GM18498 (cell line): Measurements from ENCODE around the gene TSHZ3.

ENCODE experiments used
- ATAC-seq: cut with Tn5 transposase; IDR thresholded peaks from one replicate; pipeline ENCODE4 v1.9.1; 2021; ENCODE audit warnings: mild to moderate bottlenecking, moderate library complexity; ENCODE audit not compliant: unreplicated experiment

TSHZ3 gene

GRCh38 chr19:31269425-31270127, 79.7 kb downstream of the TSHZ3 start:
- ATAC-seq: no peak

DNA sequence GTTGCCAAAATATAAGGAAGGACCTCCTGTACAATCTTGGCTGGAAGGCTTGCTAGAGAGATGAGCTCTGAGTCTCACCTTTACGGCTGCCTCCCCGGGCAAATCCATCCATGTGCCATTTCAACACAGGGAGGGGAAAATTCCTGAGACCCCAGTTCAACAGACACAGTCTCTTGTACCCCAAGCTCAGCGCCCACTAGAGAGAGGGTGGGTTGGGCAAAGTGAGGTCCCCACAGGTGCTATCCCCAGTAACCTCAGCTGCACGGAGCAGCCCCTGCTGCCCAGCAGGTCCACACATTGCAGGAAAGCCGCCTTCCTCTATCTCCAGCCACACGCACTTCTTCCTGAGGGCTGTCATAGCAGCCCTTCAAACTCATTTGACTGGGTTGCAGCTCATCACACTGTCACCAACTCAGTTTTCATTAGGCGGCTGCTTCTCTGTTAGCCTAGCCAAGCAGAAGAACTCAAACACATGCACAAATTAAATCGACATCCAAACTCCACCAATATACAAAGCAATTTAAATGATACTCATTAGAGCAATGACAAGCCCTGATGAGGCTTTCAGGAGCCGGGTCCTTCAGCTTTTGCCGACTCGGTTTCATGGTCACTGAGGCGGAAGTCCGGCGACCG, 80.4 kb downstream of the TSHZ3 start:
- ATAC-seq: no peak

- no peak for ATAC-seq
These were observed 82.5 kb downstream of the TSHZ3 start for GRCh38 chr19:31266731-31267130.

DNA sequence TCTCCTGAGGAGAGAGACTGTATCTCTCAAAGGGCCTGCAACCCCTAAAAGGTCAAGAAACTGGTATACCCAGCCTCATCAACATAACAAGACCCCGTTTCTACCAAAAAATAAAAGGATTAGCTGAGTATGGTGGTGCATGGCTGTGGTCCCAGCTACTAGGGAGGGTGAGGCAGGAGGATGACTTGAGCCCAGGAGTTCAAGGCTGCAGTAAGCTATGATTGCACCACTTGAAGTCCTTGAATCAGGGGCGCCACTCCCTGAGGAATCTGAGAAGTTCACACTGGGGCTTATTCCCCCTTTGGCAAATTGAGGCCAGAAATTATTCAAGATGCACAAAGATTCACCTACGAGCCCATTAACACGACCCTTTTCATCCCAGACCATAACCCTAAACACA, 83.0 kb downstream of the TSHZ3 start:
- no peak for ATAC-seq

DNA sequence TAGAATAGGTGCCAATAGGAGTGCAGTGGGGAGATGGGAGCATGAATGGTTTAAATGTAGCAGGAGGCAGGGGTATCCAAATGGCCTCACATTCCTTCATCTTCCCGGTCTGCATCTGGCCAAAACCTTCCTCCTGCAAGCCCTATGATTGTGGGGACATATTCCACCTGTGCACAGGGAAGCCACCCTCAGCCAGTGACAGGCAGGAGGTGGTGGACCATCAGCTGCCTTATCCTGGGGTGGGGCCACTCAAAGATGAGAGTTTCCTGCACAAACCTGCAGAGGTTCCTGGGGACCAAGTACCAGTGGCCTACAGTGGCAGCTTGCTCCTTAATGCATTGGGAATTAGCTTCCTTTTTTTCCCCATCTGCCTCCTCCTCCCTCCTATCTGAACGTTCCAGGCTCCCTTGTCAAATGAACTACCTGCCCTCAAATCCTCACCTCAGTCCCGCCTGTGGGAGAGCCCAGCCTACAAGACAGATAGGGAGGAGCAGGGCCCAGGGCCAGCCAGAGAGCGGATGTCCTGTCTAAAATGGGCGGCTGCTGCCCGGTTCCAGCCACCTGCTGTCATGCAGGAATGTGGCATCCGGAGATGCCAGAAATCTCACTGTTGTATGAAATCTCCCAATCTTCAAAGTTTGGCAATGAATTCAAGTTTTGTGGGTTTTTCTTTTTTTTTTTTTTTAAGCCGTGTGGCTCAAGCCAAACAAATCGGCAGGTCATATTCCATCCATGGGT, 85.0 kb downstream of the TSHZ3 start:
- ATAC-seq: no peak

DNA sequence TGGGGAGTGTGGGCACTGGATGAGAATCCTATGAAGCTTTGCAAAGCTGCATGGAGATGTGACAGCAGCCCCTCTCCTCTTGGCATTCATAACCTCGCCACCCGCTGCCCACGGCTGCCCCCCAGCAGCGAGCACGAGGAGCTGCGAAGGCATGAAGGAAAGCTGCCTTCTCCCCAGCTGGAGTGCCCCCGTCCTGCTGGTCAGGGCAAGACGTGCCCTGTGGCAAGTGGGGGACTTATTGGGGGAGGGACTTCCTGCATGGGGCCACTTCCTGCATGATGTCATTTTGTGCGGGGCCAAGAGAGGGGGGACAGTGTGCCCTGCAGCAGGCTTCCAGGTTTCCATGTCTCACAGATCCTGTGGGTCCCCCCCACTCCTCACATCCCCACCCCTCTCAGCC, 85.9 kb downstream of the TSHZ3 start:
- ATAC-seq: no peak

DNA sequence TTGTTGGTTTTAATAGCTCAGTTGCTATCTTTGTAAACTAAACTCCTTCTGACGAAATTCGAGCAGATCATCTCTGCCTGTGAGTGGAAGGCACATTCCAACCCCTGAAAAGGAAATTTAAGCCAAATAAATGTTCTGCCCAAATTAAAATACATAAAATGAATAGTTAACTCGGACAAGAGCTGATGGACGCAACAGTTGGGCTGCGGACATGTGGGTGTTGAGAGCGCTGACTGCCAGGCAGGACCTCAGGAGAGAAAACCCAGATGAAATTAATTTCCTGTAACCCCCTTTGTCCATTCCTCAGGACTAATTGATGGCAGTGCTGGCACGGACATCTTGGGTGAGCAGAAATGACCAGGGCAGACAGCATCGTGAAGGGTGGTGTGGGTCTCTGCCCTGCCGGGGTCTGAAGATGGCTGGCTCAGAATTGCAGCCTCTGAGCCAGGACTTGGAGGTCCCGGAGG, 86.5 kb downstream of the TSHZ3 start:
- ATAC-seq: no peak

- ATAC-seq: no peak
These were observed 87.5 kb downstream of the TSHZ3 start for GRCh38 chr19:31261603-31262212.

DNA sequence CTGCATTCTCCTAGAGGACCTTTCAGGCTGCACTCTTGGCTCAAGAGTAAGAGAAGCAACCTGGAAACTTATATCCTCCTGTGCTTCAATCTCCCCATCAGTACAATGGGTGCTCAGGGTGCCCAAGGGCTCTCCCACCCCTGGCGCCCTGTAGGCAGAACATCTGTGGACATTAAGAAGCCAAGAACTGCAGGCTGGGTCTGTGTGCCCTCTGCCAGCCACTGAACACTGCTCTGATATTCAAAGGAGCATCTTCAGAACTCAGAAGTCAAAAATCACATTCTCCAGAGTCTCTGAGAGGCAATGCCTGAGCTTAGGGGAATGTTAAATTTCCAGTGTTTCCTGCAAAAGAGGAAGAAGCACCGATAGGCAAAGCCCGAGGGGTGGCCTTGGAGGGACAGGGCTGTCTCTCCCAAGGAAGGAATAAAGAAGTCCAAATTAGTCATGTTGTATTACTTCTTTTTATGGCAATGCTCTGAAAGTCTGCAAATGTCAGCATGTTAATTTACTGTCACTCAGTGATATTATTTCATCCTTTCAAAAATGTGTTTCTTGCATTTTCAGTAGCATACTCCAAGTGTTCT, 88.1 kb downstream of the TSHZ3 start:
- ATAC-seq: no peak

DNA sequence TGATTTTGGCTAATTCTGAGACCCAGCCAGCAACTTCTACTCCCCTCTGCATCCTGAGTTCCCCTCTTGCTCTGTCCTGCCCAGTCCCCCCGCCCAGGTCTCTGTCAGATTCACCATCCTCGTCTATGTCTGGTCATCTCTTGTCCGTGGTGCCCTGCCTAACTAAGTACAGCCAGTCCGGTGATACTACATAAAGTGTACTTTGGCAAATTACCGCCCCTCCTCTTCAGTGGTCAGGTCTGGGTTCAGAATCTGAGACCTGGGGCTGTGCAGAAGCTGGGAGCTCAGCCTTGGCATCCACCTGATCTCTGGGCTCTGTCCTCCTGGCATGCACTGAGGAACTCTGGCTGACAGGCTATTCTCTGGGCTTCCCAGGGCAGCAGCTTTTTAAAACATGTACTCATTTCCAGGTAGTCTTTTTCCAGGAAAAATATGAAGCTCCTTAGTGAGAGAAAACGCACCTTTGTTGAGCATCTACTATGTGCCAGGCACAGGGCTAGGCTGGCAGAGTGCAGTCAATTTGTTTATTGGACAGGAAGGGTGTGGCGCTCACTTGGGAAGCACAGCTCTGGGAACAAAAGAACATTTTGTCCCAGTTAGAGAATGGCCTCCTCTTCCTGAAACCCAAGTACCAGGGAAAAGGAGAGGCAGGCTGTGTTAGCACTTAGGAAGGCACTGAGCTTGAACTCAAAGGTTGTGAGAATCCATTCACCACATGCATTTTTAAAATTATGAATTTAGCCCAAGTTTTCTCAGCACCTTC, 88.9 kb downstream of the TSHZ3 start:
- no peak for ATAC-seq

DNA sequence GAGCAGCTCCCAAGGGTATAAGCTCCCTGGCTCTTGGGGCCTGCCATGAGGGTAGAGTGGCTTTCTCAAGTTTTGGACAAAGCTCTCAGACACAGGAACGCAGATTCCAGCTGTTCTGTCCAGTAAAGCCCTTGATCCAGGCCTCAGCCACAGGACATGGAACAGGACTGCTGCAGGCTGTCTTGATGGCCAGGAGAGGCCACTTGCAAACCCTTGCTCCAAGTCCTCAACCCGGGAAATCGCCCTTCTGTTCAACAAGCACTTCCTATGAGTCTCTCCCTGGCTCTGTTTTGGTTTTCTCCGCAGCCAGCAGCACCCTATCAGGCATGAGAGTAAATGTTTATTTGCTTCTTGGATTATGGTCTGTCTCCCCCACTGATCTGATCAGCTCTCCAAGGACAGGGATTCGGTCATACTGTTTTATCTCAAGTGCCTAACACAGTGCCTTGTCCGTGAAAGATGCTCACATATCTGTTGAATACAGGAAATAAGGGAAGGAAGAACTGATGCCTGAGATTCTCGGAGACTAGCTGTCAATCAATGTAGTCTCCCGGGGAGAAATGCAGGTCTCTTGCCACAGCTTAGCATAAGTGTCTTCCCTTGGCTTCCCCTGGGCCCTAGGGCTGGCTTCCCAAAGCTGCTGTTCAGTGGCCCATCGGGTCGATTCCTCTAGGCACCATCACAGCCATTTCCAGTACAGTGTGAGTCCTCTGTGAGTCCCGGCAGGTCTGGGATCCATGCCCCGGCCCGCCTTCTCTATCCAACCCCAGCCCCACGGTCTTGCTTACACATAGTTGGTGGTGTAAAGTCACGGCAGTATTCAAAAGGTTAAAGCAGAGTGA, 90.8 kb downstream of the TSHZ3 start:
- no peak for ATAC-seq

DNA sequence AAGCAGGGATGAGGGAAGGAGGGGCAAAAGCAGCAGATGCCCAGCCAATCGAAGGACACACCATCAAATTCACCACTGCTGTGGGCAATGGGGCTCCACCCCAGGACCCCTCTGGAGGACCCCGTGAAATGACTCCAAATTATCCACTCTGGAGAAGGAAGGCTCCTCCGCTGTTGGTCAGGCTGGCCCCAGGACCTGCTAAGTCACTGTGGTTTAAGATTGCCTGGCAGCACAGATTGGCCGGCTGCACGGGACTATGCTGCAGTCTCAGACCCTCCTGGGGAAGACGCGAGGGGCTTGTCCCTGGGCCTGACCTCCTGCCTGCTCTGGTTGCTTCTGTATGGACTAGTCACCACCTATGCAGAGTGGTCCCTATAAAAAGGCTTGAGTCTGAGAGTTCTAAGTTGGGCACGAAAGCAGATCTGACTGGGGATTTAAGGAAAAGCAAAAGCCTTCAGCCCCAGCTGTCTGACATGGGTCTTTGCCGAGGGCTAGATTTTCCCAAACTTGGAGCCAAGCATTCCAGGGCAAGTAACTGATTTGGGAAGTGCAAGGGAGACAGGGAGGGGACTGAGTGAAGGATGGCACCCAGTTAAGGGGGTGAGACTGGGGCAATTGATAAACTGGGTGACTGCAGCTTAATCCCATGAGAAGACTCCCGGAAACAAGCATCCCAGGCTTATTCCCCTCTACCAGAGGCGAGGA, 91.7 kb downstream of the TSHZ3 start:
- ATAC-seq: no peak

- no peak for ATAC-seq
These were observed 92.2 kb downstream of the TSHZ3 start for GRCh38 chr19:31257025-31257424.

- no peak for ATAC-seq
These were observed 92.7 kb downstream of the TSHZ3 start for GRCh38 chr19:31256593-31256960.

DNA sequence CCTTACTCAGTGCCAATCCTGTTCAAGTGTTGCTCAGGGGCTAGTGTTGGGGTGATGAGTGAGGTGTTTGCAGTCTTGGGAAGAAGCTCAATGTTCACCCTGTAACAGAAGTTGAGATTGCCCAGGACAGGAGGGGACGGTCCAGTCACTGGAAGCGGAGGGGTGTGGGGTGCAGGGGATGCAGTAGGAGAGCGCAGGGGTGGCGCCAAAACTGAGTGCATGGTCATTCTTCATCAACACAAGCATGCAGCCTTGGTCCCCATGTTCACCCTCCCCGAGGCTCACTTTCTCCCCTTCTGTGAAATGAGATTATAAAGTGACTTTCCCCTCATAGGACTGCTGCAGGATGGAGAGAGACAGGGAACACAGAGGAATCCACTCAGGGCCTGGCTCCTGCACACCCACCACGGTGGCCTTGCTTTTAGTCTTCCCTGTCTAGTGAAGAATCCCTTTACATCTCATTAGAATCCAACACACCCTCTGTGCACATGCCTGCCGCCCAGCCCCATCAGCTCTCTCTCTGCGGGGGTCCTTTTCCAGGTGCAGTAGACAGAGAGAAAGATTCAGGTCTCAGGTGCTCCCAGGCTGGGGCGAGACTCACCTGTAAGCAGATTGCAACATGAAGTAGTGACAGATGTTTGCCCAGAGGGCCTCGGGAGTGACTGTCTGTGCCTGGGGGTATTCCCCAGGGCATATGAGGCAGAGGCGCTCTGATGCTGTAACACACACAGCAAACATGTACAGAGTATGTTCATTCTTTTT, 93.2 kb downstream of the TSHZ3 start:
- ATAC-seq: no peak

DNA sequence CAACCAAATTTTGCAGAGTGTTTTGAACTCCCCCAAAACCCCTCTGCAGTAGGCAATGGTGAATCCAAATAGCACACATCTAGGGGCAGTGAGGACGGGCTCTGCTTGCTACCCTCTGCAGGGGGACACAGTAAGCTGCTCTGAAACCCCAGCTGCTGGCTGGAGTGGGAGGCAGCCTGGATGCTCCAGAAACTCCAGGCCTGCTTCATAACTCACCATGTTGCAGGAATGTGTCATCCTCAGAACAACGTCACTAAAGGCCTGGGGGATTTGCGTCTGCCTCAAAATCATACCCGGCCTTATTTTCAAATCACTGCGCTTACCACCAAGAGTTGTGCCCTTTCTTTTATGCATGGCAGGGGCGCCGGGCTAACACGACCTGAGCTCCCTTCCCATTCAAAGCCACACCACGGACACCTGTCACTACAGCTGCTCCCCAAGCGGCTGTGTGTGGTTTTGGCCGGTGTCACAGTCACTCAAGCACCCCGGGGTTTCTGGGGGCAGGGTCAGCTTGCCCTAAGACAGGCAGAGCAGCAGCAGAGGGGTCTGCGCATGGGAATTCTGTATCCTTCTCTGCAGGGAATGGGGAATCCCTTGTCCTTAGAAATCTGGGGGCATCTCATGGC, 93.9 kb downstream of the TSHZ3 start:
- ATAC-seq: no peak

- ATAC-seq: no peak
These were observed 94.6 kb downstream of the TSHZ3 start for GRCh38 chr19:31254611-31255010.

GRCh38 chr19:31254180-31254551, 95.1 kb downstream of the TSHZ3 start:
- ATAC-seq: no peak
